GM23338 (cell line): ENCODE results near the gene CS. TPM values are rescaled to one million over a fixed set of nuclear protein-coding genes. Genes with fewer than 3 reads are reported as not detected.
A peak's percentile ranks its signal among the peaks of the same experiment; 100 is the strongest.

Source experiments
- ATAC-seq: fragments of 200-7000 bp; cut with Tn5 transposase; 3 replicates; pipeline ENCODE4 v1.9.1; 2020
- DNase-seq: peaks from one replicate; pipeline ENCODE4 v3.0.0-alpha.2; 2015; ENCODE audit warnings: low spot score
- H2AFZ ChIP-seq: fragments of 200-600 bp; sonication (generic); 2 replicates; pipeline ENCODE4 v1.8.0; 2016; ENCODE audit warnings: antibody characterized with exemption, mild to moderate bottlenecking, moderate library complexity
- H3F3A ChIP-seq: fragments of 200-600 bp; sonication (generic); replicated peaks from 2 replicates; pipeline ENCODE4 v1.8.0; 2017; ENCODE audit warnings: antibody characterized with exemption, mixed run types, low read depth
- H3K27ac ChIP-seq: fragments of 200-600 bp; sonication (generic); 2 replicates; pipeline ENCODE4 v1.6.1; 2016; ENCODE audit warnings: low read depth
- H3K27me3 ChIP-seq: fragments of 200-600 bp; sonication (generic); 2 replicates; pipeline ENCODE4 v1.8.0; 2016; ENCODE audit warnings: mild to moderate bottlenecking, mixed run types, moderate library complexity; ENCODE audit not compliant: insufficient read depth
- H3K36me3 ChIP-seq: fragments of 200-600 bp; sonication (generic); 2 replicates; pipeline ENCODE4 v1.8.0; 2016; ENCODE audit warnings: mild to moderate bottlenecking; ENCODE audit not compliant: insufficient read depth
- H3K4me1 ChIP-seq: fragments of 200-600 bp; sonication (generic); 2 replicates; pipeline ENCODE4 v1.8.0; 2016; ENCODE audit warnings: mild to moderate bottlenecking, moderate library complexity; ENCODE audit not compliant: insufficient read depth
- H3K4me2 ChIP-seq: fragments of 200-600 bp; sonication (generic); 2 replicates; pipeline ENCODE4 v1.7.1; 2017; ENCODE audit warnings: mixed run types
- H3K4me3 ChIP-seq: fragments of 200-600 bp; sonication (generic); 2 replicates; pipeline ENCODE4 v1.6.1; 2016; ENCODE audit warnings: mixed run types
- H3K79me2 ChIP-seq: fragments of 200-600 bp; sonication (generic); replicated peaks from 2 replicates; pipeline ENCODE4 v1.8.0; 2017; ENCODE audit warnings: mild to moderate bottlenecking; ENCODE audit not compliant: insufficient read depth
- H3K9me2 ChIP-seq: fragments of 200-600 bp; sonication (generic); 2 replicates; pipeline ENCODE4 v1.8.0; 2017; ENCODE audit not compliant: insufficient read depth
- H4K20me1 ChIP-seq: fragments of 200-600 bp; sonication (generic); replicated peaks from 2 replicates; pipeline ENCODE4 v1.8.0; 2017; ENCODE audit warnings: mild to moderate bottlenecking; ENCODE audit not compliant: insufficient read depth
- H3K27ac Mint-ChIP-seq: 2 replicates; pipeline ENCODE4 v1.8.0; 2020; ENCODE audit warnings: inconsistent platforms, mild to moderate bottlenecking, moderate library complexity, mixed read lengths
- H3K27me3 Mint-ChIP-seq: 3 replicates; pipeline ENCODE4 v1.8.0; 2022; ENCODE audit warnings: low read depth, mild to moderate bottlenecking, moderate library complexity, mixed read lengths, inconsistent platforms; ENCODE audit not compliant: insufficient read depth, poor library complexity
- H3K36me3 Mint-ChIP-seq: 3 replicates; pipeline ENCODE4 v1.8.0; 2021; ENCODE audit warnings: low read depth, mild to moderate bottlenecking, inconsistent platforms, moderate library complexity, mixed read lengths
- H3K4me1 Mint-ChIP-seq: 3 replicates; pipeline ENCODE4 v1.8.0; 2020; ENCODE audit warnings: mild to moderate bottlenecking, inconsistent platforms, mixed read lengths
- H3K4me3 Mint-ChIP-seq: 3 replicates; pipeline ENCODE4 v1.8.0; 2021; ENCODE audit warnings: moderate library complexity, mild to moderate bottlenecking, inconsistent platforms, mixed read lengths
- H3K9me3 Mint-ChIP-seq: 3 replicates; pipeline ENCODE4 v1.8.0; 2020; ENCODE audit warnings: moderate library complexity, mild to moderate bottlenecking, inconsistent platforms, mixed read lengths
- ETS1 ChIP-seq: IDR thresholded peaks from 2 replicates; pipeline ENCODE4 v1.6.1; 2016; ENCODE audit warnings: antibody characterized with exemption
- JUNB ChIP-seq: IDR thresholded peaks from one replicate; pipeline ENCODE4 v1.6.1; 2016; ENCODE audit warnings: antibody characterized with exemption; ENCODE audit not compliant: unreplicated experiment
- POLR2AphosphoS5 ChIP-seq: IDR thresholded peaks from 2 replicates; pipeline ENCODE4 v1.6.1; 2016; ENCODE audit warnings: antibody characterized with exemption, low read depth
- STAT1 ChIP-seq: IDR thresholded peaks from one replicate; pipeline ENCODE4 v1.6.1; 2016; ENCODE audit warnings: antibody characterized with exemption; ENCODE audit not compliant: unreplicated experiment
- ZNF114 ChIP-seq: fragments of 250-450 bp; sonication (Bioruptor Pico); IDR thresholded peaks from 2 replicates; pipeline ENCODE4 v1.5.0; 2020; ENCODE audit warnings: mild to moderate bottlenecking, moderate library complexity
- ZNF462 ChIP-seq: fragments of 250-450 bp; sonication (Bioruptor Pico); IDR thresholded peaks from 2 replicates; pipeline ENCODE4 v1.5.0; 2020; ENCODE audit warnings: mild to moderate bottlenecking, moderate library complexity
- polyA plus RNA-seq: library from polyadenylated mRNA; unstranded; fragments of >200 nt; fragmentation: Nextera tagmentation; extraction: Ambion mirVana; gene quantifications from 2 replicates; pipeline ENCODE4 v1.2.1, GENCODE V29; 2016
- total RNA-seq: library from RNA; depleted of rRNA; stranded (reverse); fragments of >200 nt; shearing (Covaris generic); gene quantifications from 2 replicates; pipeline ENCODE4 v1.2.3, GENCODE V29; 2014

Gene CS
- total and polyA plus RNA-seq, 2 experiments from 2014 or later, result 63.3 to 166 TPM

GRCh38 chr12:56297400-56297799 lies 2.7 kb downstream of the CS start:
- peaks cover 18% of the 10 kb centered on the region for H3K4me1 ChIP-seq
- no peak overlapping the region for H3K4me2 ChIP-seq
- H3K27ac ChIP-seq, result 0 out of 2 replicates have a peak overlapping the region, but pooled peaks have one; percentile 48
- no peak for DNase-seq
- no peaks in the 10 kb centered on the region for H3K27me3 ChIP-seq
- H3K36me3 Mint-ChIP-seq, result peaks cover 32% of the 10 kb centered on the region; the same call in 2 of the 3 replicates
- no peaks in the 10 kb centered on the region; the same call in 2 of the 3 replicates for H3K9me3 Mint-ChIP-seq
- TF ChIP-seq JUNB (no peak), STAT1 (no peak), POLR2AphosphoS5 (no peak), ZNF462 (CRISPR knock-in tag) (no peak), ZNF114 (CRISPR knock-in tag) (no peak), ETS1 (no peak)
- peaks cover 14% of the 10 kb centered on the region; the same call in 1 of the 2 replicates for H3K36me3 ChIP-seq
- H3K27me3 Mint-ChIP-seq, result peaks cover 11% of the 10 kb centered on the region
- no peak for ATAC-seq
- no peak overlapping the region for H3K4me3 ChIP-seq
- no peak overlapping the region for H3K4me3 Mint-ChIP-seq
- peaks cover 13% of the 10 kb centered on the region for H3F3A ChIP-seq
- no peak overlapping the region for H3K27ac Mint-ChIP-seq
- H3K79me2 ChIP-seq, result peaks cover 74% of the 10 kb centered on the region
- peaks cover 20% of the 10 kb centered on the region for H4K20me1 ChIP-seq
- H3K9me2 ChIP-seq, result no peaks in the 10 kb centered on the region
- H2AFZ ChIP-seq, result no peak overlapping the region
- H3K4me1 Mint-ChIP-seq, result peaks cover 19% of the 10 kb centered on the region
